ENCODE results near the gene TMEM200B.
"Not testable (repeated sequence)": the region's sequence is repeated elsewhere in the genome, so short reads cannot be mapped to it uniquely, and the experiment has no call there.

Gene TMEM200B

GRCh38 chr1:29123887-29124365 lies at the start of gene TMEM200B:
Gene TMEM200B, minus strand, starts transcription at chr1:29123903. Its CDS starts 2,075 bp downstream, at chr1:29121828.
- peak; percentile 45 for DNase-seq

- no peak for DNase-seq
Measured at GRCh38 chr1:29172415-29172939, 48.8 kb upstream of the TMEM200B start.

GRCh38 chr1:29171521-29171920 lies 47.8 kb upstream of the TMEM200B start:
- no peak for DNase-seq

GRCh38 chr1:29171089-29171488 lies 47.4 kb upstream of the TMEM200B start:
- DNase-seq, result no peak

GRCh38 chr1:29169976-29170375 lies 46.3 kb upstream of the TMEM200B start:
- no peak for DNase-seq

- DNase-seq, result no peak
Measured at GRCh38 chr1:29167904-29168303, 44.2 kb upstream of the TMEM200B start.

GRCh38 chr1:29166291-29166878 lies 42.7 kb upstream of the TMEM200B start:
- no peak for DNase-seq

- DNase-seq, result no peak
Measured at GRCh38 chr1:29164588-29164987, 40.9 kb upstream of the TMEM200B start.

GRCh38 chr1:29162476-29163138 lies 38.9 kb upstream of the TMEM200B start:
- no peak for DNase-seq

- no peak for DNase-seq
Measured at GRCh38 chr1:29162025-29162424, 38.3 kb upstream of the TMEM200B start.

GRCh38 chr1:29159773-29160172 lies 36.1 kb upstream of the TMEM200B start:
- no peak for DNase-seq

GRCh38 chr1:29157269-29157601 lies 33.5 kb upstream of the TMEM200B start:
- DNase-seq, result no peak

GRCh38 chr1:29156543-29157268 lies 33.0 kb upstream of the TMEM200B start:
- DNase-seq, result no peak

- DNase-seq, result no peak
Measured at GRCh38 chr1:29152046-29152805, 28.5 kb upstream of the TMEM200B start.

GRCh38 chr1:29150346-29150745 lies 26.6 kb upstream of the TMEM200B start:
- DNase-seq, result not testable (repeated sequence)

GRCh38 chr1:29148656-29149491 lies 25.2 kb upstream of the TMEM200B start:
- DNase-seq, result no peak

- DNase-seq, result no peak
Measured at GRCh38 chr1:29145739-29146437, 22.2 kb upstream of the TMEM200B start.

- DNase-seq, result no peak
Measured at GRCh38 chr1:29144178-29144577, 20.5 kb upstream of the TMEM200B start.

GRCh38 chr1:29142714-29143113 lies 19.0 kb upstream of the TMEM200B start:
- DNase-seq, result no peak

- no peak for DNase-seq
Measured at GRCh38 chr1:29136391-29136915, 12.8 kb upstream of the TMEM200B start.

GRCh38 chr1:29134695-29135028 lies 11.0 kb upstream of the TMEM200B start:
- DNase-seq, result no peak
